HG03558 (cell line): ENCODE results near the gene COL26A1.

Experiments used
- ATAC-seq: cut with Tn5 transposase; IDR thresholded peaks from one replicate; pipeline ENCODE4 v1.9.1; 2021; ENCODE audit warnings: moderate number of reproducible peaks; ENCODE audit not compliant: unreplicated experiment; ENCODE audit errors: extremely low read depth

The COL26A1 gene

DNA sequence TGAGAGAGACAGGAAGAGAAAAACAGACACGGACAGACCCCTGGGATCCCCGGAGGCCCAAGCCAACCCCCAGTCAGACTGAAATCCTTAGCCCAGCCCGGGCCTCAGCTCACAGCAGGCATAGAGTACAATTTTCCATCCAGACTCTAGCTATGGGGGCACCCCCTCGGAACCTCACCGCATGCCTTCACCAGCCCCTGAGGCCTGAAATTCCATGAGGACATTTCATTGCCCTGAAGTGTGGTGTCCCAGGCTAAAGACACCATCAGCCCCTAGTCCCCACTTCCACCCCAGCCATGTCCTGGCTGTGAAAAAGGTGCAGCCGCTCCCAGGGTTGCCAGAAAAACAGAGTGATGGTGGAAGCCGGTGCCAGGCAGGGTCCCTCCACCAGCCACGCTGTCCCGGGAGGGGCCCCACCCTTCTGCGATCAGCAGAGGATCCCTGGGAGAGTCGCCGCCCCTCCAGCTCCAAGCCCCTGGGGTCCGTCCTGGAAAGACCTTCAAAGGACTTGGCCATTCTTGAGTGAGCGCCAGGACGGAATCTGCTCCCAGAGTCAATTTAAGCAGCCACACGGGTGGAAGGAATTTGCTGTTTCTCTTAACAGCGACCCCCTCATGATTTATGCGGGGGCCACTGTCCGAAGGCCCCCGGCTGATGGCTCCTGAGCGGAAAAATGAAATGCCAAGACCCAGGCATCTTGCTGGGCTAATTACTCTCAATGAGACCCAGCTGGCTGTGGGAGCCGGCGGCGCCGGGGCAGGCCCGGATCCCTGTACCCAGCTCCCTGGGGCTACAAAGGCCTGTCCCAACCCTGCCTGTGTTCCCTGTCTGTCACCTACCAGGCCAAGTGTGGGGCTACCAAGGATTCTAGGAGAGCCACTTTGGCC lies 243.2 kb downstream of the COL26A1 start:
- no peak for ATAC-seq

- no peak for ATAC-seq
Observed at GRCh38 chr7:101606498-101606923, 243.8 kb downstream of the COL26A1 start.
